Dedifferentiated amniotic fluid mesenchymal stem cell (primary cell): ENCODE data around the gene CRYGN.
A peak's percentile ranks its signal among the peaks of the same experiment; 100 is the strongest.

Experiments used
- DNase-seq: peaks from one replicate; pipeline ENCODE4 v3.0.0-alpha.2; 2016; ENCODE audit errors: extremely low spot score

The CRYGN gene

DNA sequence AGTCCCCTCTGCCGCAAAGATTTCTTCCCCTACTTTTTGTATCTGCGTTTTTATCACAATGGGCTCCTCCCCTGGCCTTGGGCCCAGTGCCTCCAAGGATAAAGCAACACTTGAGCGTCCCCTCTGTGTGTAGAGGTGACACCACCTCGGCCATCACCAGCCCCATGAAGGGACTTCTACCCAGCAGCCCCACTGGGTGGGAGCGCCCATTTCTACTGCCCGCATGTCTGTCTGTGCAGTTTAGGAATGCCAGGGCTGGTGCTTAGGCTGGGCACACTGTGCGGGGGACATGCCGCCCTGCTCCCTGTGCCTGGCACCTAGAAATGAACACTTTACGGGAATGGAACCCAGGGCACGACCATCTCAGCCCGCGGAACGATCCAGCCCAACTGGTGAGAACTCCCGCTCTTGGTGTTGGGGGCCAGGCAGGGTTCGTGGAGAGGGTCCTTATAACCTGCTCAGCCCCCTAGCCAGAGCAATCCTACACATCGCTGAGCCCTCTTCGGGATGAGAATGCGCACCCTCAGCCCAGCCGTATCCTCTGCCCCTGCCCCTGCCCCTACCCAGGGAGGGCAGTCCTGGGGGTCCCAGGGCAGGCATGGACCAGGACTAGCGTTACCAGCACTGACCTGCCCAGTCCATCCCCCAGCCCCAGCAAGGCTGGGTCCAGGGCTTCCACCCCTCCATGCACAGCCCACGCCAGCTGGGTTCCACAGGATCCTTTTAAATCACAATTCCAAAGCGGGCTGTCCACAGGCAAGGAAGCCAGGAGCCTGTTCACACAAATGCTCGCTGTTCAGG lies 12.8 kb downstream of the CRYGN start:
- no peak for DNase-seq

DNA sequence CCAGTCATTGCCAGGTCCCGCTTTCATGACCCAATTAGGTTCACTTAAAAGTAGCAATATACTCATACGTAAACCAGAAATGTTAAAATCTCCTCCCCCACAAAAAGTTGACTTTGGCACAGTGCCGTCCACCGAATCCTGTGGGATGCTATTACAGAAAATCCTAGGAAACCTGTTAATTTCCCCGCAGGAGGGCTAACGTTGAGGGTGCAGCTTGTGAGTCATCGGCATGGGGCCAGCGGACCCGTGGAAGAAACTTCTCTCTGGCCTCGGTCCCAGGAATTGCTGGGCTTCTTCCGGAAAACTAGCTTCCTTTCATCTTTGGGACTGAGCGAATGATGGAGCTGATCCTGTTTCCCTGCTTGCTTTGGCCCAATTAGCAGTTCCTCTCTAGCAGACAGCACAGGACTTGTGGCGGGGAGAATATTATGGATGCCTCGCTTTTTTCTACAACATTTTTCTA lies 13.5 kb downstream of the CRYGN start:
- DNase-seq: peak; percentile 78

DNA sequence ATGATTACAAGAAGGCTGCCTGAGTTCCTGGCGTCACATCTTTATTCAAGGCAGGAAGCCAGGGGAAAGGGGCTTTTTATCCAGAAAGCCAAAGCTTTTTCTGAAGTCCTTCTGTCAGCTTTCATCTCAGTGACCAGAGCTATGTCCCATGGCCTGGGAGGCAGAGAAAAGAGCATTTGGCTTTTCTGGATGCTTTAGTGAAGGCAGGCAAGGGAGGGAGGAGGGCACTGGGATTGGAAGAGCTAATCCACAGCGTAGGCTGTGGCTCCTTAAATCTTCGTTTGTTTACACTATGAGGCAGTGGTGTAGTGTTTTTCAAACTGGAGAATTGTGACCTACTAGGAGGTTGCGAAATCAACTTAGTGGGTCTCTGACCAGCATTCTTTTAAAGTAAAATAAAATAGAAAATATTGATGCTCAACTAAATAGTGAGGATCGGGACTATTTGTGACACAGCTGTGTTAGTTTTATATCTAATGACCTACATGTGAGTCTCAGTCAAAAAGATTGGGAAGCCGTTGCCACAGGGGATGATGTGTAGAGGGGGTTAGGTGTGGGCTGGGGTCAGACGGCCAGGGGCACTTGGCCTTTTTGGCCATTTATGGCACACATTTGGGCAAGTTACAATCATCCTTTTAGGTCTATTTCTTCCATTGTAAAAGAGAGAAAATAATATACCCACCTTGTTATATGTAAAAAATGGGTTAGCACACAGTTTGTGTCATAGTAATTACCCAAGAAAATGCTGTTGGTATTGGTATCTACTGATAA lies 14.1 kb downstream of the CRYGN start:
- peak; percentile 82 for DNase-seq

DNA sequence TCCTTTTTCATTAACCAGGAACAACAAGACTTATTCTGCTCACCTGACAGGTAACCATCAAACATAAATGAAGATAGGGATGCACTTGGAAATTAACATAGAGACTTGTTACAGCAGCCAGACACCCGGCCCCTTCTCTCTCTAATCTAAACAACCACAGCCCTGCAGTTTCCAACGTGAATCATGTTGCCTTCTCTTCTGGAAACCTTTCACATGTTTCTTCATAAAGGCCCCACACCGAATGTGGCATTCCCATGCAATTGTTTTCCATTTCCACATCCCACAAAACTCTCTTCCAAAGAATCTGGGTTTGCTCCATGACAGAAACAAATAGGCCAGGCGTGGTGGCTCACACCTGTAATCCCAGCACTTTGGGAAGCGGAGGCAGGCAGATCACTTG lies 15.1 kb downstream of the CRYGN start:
- DNase-seq: no peak

DNA sequence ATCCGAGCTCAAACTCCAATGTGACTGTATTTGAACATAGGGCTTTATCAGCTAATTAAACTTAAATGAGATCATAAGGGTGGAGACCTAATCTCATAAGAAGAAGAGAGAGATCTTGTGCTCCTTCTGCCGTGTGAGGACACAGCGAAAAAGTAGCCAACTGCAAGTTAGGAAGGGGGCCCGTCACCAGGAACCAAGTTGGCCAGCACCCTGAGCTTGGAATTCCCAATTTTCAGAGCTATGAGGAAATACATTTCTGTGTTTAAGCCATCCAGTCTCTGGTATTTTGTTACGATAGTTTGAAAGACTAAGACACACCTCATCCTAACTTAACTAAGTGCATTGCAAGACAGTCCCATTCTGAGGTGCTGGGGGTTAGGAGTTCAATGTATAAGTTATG lies 16.0 kb downstream of the CRYGN start:
- DNase-seq: no peak

DNA sequence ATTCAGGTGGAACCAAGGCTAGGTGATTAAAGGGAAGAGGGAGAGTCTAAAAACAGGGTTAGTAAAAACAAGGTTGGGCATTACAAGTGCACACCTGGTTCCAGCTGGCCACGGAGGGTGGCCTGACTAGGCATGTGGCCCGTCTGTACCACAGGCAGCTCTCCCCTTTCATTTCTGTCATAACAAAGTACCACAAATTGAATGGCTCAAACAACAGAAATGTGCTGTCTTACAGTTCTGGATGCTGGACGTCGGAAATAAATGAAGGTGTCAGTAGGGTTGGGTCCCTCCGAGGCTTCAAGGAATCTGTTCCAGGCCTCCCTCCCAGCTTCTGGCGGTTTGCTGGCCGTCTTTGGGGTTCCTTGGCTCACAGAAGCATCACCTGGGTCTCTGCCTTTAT lies 16.7 kb downstream of the CRYGN start:
- no peak for DNase-seq

DNA sequence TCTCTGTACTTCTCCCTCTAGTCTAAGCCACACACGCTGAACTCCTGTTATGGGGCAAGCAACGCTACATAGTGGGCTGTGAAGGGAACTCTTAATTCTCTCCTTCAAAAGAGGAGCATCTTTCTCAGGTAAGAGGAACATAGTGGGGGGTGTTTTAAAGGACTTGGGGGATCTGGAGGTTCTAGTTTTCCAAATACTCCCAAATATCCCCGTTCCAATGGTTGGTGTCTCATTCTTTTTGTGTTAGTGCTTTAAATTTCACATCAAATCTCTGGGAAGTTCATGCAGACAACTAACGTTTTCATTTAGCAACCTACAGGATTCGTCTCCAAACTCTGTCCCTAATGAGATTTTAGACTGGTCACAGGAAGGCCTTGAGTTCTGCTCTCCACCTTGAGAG lies 17.7 kb downstream of the CRYGN start:
- DNase-seq: no peak

DNA sequence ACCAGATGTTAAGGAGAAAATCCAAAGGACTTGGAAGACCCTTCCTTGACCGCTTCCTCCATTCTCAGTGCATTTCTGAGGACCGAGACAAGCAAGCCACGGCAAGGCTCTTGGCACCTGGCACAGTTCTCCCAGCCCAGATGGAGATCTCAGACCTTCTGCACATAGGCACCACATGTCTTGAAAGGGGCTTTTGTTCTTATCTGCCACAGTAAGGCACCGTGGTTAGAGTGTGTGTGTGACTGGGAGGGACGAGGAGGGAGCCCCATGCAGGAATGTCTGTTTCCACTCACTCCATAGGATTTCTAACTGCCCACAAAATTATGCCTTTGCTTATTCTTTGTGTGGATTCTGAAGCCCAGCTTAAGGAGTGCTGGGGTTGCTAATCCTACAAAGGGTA lies 19.8 kb downstream of the CRYGN start:
- DNase-seq: no peak

DNA sequence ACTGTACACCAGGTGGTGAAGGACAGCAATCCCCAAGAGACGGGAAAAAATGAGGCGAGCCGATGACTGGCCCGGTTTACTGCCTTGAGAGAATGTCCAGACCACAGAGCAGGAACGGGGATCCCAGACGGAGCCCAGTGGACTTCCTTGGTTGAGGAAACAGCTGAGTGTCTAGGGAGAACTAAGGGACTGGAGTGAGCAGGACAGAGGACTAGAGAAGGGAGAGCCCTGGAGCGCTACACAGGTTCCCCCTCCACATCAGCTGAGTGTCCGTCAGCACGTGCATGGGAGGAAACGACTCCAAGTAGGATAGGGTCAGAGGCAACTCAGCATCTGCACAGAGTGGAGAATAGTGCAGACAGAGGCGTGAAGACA lies 23.0 kb downstream of the CRYGN start:
- DNase-seq: no peak

DNA sequence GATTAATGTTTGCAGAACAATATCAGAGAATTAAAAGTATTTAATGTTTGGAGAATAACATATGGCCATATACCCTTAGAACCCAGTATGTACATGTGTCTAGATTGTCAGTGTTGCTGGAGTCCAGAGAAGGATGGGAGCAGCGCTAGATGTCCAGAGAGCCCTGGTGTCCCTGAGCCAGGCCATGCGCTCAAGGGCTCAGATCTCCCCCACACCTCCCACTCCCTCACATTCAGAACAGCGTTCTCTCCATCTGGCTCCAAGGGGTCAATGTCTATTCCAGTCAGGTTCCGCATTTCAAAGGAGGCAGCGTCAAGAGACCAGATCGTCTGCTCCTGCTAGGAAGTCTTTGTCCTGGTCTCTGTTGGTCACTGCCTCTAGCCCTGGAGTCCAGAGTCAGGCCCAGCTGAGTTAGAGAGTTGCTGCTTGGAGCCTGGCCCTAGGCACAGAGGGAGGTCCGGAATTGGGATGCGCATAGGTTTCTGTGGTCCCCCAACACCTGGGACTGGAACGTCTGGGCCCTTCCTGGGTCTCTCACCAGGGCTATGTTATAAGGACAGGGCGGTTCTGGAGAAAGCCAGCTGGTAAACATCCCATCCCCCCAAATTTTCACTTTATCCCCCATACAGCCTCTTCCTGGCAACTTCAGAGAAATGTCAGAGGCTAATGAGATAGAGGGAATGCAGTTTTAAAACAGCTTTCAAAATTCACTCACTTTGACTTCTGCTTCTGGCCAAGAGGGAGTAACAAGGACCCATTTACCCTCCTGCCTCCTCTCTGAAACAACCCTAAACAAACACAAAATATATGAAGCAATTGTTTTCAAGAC lies 23.6 kb downstream of the CRYGN start:
- DNase-seq: no peak

DNA sequence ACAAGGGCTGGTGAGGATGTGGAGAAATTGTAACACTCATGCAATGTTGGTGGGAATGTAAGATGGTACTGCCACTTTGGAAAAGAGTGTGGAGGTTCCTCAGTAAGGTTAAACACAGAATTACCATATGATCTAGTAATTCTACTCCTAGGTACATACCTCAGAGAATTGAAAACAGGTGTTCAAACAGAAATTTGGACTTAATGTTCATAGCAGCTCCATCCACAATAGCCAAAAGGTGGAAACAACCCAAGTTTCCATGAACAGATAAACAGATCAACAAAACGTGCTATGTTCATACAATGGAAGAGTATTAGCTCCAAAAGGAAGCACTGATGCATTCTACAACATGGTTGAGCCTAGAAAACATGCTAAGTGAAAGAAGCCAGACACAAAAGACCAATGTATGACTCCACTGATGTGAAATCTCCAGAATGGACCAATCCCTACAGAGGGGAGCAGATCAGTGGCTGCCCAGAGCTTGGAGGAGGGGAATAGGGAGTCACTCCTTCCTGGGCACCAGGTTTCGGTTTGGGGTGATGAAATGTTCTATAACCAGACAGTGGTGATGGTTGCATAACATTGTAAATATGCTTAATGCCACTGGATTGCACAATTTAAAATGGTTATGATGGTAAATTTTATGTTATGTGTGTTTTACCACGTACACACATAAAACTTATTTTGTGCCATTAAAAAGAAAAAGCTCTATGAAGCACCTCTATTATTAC lies 24.4 kb downstream of the CRYGN start:
- peak; percentile 16 for DNase-seq

DNA sequence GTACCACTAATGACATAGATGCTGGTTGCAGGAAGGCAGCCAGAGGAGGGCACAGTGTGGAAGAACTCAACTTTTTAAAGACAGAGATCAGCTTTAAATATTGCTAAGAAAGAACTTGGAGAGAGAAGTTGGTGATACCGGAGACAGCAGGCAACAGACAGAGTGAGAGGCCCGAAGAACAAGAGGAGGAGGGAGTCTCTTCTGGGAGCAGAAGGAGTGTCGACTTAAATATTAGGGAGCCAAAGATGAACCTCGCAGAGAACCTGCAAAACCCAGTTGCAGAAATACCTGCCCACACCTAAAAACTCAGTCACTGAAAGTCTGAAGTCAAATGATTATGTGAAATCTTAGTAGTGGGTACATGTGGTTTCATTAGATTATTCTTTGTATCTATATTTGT lies 26.7 kb downstream of the CRYGN start:
- DNase-seq: no peak

DNA sequence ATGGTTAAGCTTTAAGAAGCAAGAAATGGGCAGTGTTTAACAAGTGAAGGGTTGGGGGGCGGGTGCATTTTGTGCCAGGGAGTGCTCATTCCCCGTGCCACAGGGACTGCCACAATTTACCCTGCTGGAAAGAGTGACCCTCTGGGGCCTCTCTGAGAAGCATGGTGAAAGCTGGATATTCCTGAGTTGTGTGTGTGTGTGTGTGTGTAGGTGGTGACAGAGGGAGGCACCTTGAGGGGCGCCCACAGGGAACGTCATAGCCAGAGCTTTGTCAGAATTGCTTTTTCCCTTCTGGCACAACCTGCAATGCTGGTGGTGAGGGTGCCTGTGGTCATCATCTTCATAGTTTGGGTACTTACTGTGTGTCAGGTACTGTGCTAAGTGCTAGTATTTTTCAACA lies 27.6 kb downstream of the CRYGN start:
- DNase-seq: no peak

DNA sequence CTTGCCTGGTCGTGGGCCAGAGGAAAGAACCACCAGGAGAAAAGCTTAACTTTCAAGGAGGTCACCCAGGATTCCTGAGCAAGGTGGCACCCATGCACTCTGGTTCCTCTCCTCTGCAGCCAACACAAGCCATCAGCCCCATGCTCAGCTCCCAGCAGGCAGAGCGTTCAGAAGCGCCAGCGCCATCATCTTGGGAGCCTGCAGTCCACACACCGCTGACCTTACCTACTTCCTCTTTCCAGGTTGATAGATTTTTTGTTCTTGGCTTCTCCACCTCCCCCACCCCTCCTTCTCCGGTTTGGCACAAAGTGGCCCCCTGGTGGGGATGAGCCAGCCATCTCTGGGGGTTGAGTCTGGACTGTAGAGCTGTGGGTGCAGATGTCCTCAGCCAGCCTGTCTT lies 28.4 kb downstream of the CRYGN start:
- no peak for DNase-seq

DNA sequence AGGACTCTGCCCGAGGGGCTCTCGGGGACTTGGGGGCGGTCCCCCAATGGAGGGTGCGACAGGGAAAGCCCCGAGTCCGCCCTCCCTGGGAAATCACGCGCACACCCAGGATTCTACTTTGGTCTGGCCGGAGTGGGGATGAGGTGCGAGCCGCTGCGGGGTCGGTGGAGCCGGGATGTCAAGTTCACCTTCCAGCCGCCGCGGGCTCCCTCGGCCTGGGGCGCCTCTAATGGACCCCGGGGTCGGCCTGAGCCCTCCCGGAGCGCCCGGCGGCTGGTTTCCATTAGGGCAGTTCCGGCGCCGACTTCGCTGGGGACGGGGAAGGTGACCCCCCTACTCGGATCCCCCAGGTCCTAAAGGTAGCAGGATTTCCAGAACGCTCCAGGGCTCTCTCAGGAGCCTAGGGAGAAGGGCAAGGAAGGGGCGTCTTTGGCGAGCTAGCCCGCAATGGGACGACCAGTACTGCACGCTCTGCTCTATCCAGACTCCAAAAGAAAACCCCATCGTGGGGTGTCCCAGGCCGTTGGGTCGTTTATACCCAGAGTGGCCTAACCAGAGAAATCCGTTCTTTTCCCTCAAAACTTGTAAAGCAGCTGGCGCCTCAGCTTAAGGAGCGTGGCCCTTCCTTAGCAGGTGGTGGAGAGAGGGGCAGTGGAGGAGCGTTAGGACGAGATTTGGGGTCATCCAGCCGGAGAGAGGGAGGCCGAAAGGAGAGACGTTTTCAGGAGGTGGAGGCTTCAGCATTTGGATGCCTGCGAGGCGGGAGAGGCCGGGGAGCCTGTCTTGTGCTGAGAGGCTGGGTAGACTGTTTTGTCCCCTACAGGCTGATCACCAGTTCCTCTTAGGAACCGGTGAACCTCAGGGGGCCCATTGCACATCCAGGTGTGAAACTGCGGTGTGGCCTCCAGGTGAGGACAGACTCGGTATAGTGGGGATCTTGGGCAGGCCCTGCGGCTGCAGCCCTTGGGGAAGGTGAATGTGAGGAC lies 29.2 kb downstream of the CRYGN start:
- DNase-seq: no peak

DNA sequence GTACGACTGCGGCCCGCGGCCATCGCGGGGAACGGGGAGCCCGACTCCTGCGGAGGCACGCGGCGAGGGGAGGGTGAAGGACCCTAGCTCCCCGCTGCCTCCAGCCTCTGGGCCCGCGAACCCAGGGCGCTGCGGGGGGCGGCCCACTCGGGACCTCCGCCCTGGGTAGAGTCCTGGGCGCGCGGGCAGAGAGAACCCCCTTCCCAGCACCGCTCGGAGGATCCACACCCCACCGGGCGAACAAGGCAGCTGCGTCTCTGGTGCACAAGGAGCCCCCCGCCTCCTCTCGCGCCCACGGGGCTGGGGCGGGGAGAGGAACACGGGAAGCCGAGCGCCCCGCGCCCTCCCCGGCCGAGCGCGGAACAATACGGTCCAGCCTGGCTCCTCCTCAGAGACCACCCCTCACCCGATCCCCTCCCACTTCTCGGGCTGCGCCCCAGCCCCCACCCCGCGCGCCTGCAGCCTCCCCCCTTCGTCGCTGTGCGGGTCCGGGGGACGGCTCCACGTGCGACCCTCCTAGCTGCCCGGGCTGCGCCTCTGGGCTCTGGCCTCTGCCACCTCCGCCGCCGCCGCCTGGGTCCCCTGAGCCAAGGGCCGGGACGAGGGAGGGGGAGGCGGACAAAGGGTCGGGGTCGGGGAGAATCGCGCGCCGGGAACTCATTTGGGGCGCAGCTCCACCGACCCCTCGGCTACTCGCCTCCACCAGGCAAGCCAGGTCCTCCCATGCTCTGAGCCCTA lies 30.1 kb downstream of the CRYGN start, which contains the start of gene WDR86:
Gene WDR86, minus strand, starts transcription at position 372 of the 738 bp plus-strand sequence. CDS start 449 bp downstream, outside the sequence.
- DNase-seq: no peak

DNA sequence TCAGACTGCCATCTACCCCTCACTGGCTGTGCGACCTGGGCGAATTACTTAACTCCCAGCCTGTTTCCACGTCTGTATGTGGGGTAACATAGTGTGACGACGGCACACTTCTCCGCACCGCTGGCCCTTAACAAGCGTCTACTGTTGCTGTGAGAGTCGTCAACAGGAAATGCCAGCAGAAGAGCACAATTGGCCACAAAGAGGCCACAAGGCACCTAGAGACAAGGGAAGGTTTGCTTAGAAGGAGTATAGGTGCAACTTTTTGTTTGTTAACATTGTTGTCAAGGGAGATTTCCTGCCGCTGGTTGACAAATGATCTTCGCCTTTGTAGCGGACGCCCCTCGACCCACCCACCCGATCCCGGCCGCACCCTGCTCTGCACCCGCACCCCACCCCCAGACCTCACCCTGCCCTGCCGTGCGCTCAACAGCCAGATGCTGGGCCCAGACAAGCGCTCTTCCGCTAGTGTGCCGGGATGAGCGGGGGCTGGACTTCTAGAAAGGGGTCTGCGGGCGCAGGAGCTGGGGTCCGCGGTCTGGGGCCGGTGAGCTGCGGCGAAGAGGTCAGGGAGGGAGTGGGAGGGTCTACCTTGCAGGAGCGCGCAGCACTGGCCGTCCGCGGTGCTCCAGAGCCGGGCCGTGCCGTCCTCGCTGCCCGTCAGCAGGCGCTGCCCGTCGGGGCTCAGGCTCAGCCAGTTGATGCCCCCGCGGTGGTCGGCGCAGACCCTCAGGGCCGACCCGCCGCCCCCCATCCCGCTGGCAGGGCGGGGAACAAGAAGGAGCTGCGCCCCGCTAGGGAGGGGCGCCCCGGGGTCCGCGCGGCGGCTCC lies 30.9 kb downstream of the CRYGN start:
- DNase-seq: no peak

DNA sequence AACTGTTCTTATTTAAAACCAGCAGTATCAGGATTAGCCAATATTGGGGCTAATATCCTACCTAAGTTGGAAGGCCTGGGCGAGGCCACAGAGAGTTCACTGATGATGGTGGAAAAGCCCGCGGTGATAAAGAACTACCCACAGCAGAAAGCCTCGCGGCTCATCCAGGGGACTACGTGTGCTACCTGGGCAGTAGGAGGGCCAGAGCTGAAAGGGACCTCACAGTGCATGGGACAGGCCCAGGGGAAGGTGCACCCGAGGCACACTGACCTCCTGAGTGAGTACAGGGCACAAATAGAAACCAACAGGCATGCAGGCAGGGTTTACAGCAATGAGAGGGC lies 31.5 kb downstream of the CRYGN start:
- no peak for DNase-seq
